HFFc6 (cell line): ENCODE results near the gene SCAF1. TPM values are rescaled to one million over a fixed set of nuclear protein-coding genes. Genes with fewer than 3 reads are reported as not detected.

Source experiments
- DNase-seq: peaks from one replicate; pipeline ENCODE4 v3.0.0-alpha.2; 2018
- H3K27ac Mint-ChIP-seq: 2 replicates; pipeline ENCODE4 v1.8.0; 2020; ENCODE audit warnings: mild to moderate bottlenecking, mixed read lengths
- H3K27me3 Mint-ChIP-seq: 2 replicates; pipeline ENCODE4 v1.8.0; 2021; ENCODE audit warnings: mild to moderate bottlenecking, moderate library complexity, mixed read lengths; ENCODE audit not compliant: insufficient read depth
- H3K36me3 Mint-ChIP-seq: 2 replicates; pipeline ENCODE4 v1.8.0; 2021; ENCODE audit warnings: low read depth, mixed read lengths
- H3K4me1 Mint-ChIP-seq: 2 replicates; pipeline ENCODE4 v1.8.0; 2020; ENCODE audit warnings: low read depth, mixed read lengths
- H3K4me3 Mint-ChIP-seq: 2 replicates; pipeline ENCODE4 v1.8.0; 2020; ENCODE audit warnings: mild to moderate bottlenecking, moderate library complexity, mixed read lengths
- H3K9me3 Mint-ChIP-seq: 2 replicates; pipeline ENCODE4 v1.8.0; 2020; ENCODE audit warnings: mild to moderate bottlenecking, mixed read lengths
- CTCF ChIP-seq: fragments of 200-600 bp; sonication (generic); IDR thresholded peaks from 2 replicates; pipeline ENCODE4 v1.5.0; 2021; ENCODE audit warnings: antibody characterized with exemption, mild to moderate bottlenecking
- total RNA-seq, 6 experiments: library from RNA; stranded (reverse); fragmentation: NEBNext Ultra II Directional; extraction: Animal tissue kit (Norgen Biotek cat#: 25700); gene quantifications; 2 replicates in 1 of 6; 3 replicates in 5 of 6; pipeline ENCODE4 v1.2.3, GENCODE V29; 2021

SCAF1 gene
- total RNA-seq, 6 experiments from 2014 or later: 112 to 134 (median 121) TPM

- peak overlapping the region; percentile 91 for H3K4me3 Mint-ChIP-seq
- H3K36me3 Mint-ChIP-seq: peaks cover 10% of the 10 kb centered on the region
- DNase-seq: peak; percentile 49
- no peaks in the 10 kb centered on the region; the same call in 1 of the 2 replicates for H3K9me3 Mint-ChIP-seq
- H3K27me3 Mint-ChIP-seq: peaks cover 8% of the 10 kb centered on the region
- H3K4me1 Mint-ChIP-seq: peaks cover 22% of the 10 kb centered on the region
- peak overlapping the region; percentile 81 for H3K27ac Mint-ChIP-seq
- no peak for TF ChIP-seq CTCF
These were observed 49.5 kb downstream of the SCAF1 start for GRCh38 chr19:49691243-49692146.

GRCh38 chr19:49692147-49692506, 50.1 kb downstream of the SCAF1 start:
- H3K27ac Mint-ChIP-seq: peak overlapping the region; percentile 9; the same call in 1 of the 2 replicates
- peaks cover 8% of the 10 kb centered on the region for H3K27me3 Mint-ChIP-seq
- H3K4me1 Mint-ChIP-seq: peaks cover 22% of the 10 kb centered on the region
- no peak for TF ChIP-seq CTCF
- H3K4me3 Mint-ChIP-seq: peak overlapping the region; percentile 91
- no peaks in the 10 kb centered on the region; the same call in 1 of the 2 replicates for H3K9me3 Mint-ChIP-seq
- peaks cover 12% of the 10 kb centered on the region for H3K36me3 Mint-ChIP-seq
- DNase-seq: no peak

GRCh38 chr19:49696115-49696514, 54.1 kb downstream of the SCAF1 start:
- H3K27ac Mint-ChIP-seq: no peak overlapping the region
- peaks cover 10% of the 10 kb centered on the region for H3K36me3 Mint-ChIP-seq
- H3K27me3 Mint-ChIP-seq: peaks cover under 1% of the 10 kb centered on the region; the same call in 1 of the 2 replicates
- no peak for DNase-seq
- H3K4me3 Mint-ChIP-seq: no peak overlapping the region
- H3K9me3 Mint-ChIP-seq: no peaks in the 10 kb centered on the region
- no peak for TF ChIP-seq CTCF
- H3K4me1 Mint-ChIP-seq: peaks cover 6% of the 10 kb centered on the region

- no peak overlapping the region for H3K27ac Mint-ChIP-seq
- TF ChIP-seq CTCF: no peak
- H3K27me3 Mint-ChIP-seq: no peaks in the 10 kb centered on the region; the same call in 1 of the 2 replicates
- H3K4me1 Mint-ChIP-seq: no peaks in the 10 kb centered on the region
- H3K9me3 Mint-ChIP-seq: no peaks in the 10 kb centered on the region
- peaks cover 10% of the 10 kb centered on the region for H3K36me3 Mint-ChIP-seq
- H3K4me3 Mint-ChIP-seq: no peak overlapping the region
- no peak for DNase-seq
These were observed 54.9 kb downstream of the SCAF1 start for GRCh38 chr19:49696865-49697264.

GRCh38 chr19:49699364-49699763, 57.4 kb downstream of the SCAF1 start:
- no peak overlapping the region for H3K4me3 Mint-ChIP-seq
- H3K4me1 Mint-ChIP-seq: no peaks in the 10 kb centered on the region
- no peaks in the 10 kb centered on the region for H3K9me3 Mint-ChIP-seq
- H3K27me3 Mint-ChIP-seq: no peaks in the 10 kb centered on the region; the same call in 1 of the 2 replicates
- no peak overlapping the region for H3K27ac Mint-ChIP-seq
- TF ChIP-seq CTCF: no peak
- peaks cover 5% of the 10 kb centered on the region; the same call in 1 of the 2 replicates for H3K36me3 Mint-ChIP-seq
- DNase-seq: no peak
